GM21423 (cell line): ENCODE results near the gene ZNF629.

Source experiments
- ATAC-seq: cut with Tn5 transposase; IDR thresholded peaks from one replicate; pipeline ENCODE4 v1.9.1; 2021; ENCODE audit warnings: mild to moderate bottlenecking, moderate library complexity; ENCODE audit not compliant: unreplicated experiment

The ZNF629 gene

DNA sequence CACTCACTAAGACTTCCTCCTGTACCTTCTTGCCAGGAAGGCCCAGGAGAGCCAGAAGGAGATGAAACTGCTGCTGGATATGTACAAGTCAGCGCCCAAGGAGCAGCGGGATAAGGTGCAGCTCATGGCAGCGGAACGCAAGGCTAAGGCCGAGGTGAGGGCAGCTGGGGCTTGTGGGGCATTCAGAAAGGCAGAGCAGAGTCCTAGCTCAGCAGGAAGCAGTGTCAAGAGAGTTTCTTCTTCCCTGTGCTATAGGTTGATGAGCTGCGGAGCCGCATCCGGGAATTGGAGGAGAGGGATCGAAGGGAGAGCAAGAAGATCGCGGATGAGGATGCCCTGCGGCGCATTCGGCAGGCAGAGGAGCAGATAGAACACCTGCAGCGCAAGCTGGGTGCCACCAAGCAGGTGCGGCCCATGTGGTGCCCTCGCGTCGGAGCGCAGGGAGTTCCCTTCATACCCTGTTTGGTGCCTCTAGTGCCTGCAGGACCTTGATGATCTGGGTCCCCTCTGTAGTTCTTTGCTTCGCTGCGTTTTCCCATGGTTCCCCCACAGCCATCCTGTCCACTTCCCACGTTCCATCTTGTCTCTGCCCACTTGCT is 18.3 kb downstream of the ZNF629 start:
- ATAC-seq = no peak

DNA sequence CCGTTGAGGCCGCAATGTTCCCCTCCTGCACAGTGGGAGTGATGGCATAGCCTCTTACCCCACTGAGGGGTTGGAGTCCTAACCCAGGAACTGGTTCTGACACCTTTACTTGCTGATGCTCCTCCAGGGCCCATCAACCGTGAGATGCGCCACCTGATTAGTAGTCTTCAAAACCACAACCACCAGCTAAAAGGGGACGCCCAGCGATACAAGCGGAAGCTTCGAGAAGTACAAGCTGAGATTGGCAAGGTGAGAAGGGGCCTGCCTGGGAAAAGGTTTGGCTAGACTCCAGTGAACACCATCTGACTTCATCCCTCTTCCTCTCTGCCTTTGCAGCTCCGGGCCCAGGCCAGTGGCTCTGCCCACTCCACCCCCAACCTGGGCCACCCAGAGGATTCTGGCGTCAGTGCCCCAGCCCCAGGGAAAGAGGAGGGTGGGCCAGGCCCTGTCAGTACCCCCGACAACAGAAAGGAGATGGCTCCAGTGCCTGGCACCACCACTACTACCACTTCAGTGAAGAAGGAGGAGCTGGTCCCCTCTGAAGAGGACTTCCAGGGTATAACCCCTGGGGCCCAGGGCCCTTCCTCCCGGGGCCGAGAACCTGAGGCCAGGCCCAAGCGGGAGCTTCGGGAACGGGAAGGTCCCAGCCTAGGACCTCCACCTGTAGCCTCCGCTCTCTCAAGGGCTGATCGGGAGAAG is 19.1 kb downstream of the ZNF629 start:
- no peak for ATAC-seq

DNA sequence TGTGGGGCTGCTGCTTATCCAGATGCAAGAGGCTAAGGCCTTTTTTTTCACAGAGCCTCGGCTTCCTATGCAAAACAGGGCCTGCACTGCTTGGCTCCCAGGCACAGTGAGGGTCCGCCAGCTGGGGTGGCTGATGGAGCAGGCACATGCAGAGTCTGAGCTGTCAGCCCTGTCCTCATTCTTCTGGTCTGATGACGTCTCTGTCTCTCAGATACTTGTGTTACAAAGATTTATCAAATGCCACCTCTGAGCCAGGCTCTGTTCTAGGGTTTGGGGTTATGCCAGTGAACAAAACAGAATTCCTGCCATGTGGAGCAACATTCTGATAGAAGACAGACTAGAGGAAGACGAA is 20.1 kb downstream of the ZNF629 start:
- ATAC-seq = no peak

DNA sequence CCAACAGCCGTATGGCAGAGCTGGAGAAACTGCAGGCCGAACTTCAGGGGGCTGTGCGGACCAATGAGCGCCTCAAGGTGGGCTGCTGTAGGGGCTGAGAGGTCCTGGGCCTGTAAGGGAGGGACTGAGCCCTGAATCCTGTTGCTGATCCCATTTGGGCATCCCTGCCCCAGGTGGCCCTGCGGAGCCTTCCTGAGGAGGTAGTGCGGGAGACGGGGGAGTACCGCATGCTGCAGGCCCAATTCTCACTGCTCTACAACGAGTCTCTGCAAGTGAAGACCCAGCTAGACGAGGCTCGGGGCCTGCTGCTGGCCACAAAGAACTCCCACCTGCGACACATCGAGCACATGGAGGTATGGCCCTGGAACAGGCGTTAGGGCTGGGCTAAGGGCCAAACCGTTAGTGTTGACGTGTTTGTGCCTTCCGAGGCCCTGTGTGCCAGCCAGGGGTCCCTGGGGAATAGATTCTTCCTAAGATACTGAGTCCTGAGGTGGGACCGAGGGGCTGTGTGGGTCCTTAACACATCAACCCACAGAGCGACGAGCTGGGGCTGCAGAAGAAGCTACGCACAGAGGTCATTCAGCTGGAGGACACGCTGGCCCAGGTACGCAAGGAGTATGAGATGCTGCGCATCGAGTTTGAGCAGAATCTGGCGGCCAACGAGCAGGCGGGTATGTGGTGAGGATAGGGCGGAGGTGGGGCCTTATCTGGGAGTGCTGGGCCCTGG is 20.6 kb downstream of the ZNF629 start:
- no peak for ATAC-seq

DNA sequence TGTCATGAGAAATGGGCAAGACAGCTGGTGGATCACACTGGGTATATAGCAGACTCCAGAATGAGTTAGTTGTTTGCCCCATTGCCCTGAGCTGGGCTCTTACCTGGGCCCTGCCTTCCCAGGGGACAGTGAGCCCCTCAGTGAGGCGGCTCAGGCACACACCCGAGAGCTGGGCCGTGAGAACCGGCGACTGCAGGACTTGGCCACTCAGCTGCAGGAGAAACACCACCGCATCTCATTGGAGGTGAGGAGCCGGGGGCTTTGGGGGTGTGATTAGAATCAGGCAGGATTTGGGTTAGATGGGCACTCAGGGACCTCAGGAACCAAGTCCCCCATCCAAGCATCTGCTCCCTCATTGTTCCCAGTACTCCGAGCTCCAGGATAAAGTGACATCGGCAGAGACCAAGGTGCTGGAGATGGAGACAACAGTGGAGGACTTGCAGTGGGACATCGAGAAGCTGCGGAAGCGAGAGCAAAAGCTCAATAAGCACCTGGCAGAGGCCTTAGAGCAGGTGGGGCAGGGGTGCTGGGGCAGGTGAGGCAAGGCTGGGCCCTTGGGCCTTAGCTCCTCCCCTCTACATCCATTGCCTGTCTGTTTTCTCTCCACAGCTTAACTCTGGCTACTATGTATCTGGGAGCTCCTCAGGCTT is 22.1 kb downstream of the ZNF629 start:
- no peak for ATAC-seq

DNA sequence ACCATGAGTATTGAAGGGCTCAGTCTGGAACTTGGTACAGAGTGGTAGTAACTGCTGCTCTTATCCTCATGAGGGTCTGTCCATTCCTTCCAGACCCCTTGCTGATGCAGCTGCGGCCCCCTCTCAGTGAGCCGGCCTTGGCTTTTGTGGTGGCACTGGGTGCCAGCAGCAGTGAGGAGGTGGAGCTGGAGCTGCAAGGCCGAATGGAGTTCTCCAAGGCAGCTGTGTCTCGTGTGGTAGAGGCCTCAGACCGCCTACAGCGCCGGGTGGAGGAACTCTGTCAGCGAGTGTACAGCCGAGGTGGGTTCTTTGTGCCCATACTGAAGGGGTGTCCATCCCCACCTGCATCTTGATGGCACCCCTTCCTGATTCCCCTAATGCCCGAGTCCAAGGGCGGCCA is 22.9 kb downstream of the ZNF629 start:
- ATAC-seq = no peak

DNA sequence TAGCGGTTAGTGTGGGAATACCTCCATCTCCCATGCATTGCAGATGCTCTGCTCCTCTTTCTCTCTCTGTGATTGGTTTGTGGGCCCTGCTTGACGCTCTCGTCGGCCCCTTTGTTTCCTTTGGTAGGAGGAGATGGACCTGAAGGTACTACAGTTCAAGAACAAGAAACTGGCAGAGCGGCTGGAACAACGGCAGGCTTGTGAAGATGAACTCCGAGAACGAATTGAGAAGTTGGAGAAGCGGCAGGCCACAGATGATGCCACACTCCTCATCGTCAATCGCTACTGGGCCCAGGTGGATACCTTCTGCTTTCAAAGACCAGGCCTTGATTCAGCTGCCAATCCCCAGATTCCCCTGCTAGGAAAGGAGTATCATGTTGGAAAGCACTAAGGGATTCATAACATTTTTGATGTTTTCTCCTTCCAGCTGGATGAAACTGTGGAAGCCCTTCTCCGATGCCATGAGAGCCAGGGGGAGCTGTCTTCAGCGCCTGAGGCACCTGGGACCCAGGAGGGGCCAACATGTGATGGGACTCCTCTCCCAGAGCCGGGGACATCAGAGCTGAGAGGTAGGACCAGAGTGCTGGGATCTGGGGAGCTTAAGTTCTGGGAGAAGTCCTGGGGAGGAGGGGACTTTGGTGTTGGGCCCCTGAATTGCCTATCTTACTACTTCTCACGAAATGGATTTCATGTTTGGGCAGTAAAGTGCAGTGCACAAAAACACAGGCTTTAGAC is 23.8 kb downstream of the ZNF629 start:
- no peak for ATAC-seq

DNA sequence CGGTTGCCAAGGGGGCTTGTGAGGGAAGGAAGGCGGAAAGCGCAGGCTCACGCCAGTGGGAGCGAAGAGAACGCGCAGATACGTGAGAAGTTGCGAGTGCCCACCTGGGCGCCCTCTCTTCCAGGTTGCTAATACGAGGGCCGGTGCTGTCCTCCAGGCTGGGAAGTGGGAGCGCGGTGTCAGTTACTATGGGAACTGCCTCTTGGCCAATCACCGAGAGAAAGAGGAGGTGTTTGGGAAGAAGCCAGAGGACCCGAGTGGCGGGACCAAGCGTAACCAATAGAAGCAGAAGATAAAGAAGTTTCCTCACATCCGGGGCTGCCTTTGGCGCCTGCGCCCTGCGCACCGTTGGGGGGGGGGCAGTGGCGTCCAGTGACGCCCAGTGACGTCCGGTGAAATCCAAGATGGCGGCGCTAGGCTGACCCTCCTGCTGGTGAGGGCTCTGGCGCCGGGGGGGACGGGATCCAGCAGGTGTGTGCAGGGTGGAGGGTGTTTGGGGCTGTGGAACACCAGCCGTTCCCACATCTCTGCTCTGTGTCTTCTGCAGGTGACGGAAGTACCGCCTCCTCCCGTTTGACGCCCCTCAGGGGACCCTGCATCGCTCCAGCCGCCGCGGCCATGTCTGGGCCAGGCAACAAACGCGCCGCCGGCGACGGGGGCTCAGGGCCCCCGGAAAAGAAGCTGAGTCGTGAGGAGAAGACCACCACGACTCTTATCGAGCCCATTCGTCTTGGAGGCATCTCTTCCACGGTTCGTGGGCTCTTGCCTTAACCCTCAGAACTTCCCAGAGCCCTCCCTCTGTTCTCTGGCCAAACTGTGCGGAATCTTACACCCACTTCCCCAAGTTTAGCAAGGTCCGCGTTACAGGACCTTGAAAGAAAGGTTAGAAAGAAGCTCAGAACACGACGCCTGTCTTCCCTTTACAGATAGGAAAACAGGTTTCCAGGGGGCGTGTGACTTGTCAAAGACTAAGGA is 24.8 kb downstream of the ZNF629 start, which contains the start of the genes CFAP119 and RNF40:
CFAP119 (minus strand) TSS at position 135 of the 975 bp plus-strand sequence. CDS start 314 bp downstream, outside the sequence.
RNF40 (plus strand) TSS at position 395 of the 975 bp plus-strand sequence; CDS start at position 619, 224 bp downstream.
- peak; percentile 81 for ATAC-seq

DNA sequence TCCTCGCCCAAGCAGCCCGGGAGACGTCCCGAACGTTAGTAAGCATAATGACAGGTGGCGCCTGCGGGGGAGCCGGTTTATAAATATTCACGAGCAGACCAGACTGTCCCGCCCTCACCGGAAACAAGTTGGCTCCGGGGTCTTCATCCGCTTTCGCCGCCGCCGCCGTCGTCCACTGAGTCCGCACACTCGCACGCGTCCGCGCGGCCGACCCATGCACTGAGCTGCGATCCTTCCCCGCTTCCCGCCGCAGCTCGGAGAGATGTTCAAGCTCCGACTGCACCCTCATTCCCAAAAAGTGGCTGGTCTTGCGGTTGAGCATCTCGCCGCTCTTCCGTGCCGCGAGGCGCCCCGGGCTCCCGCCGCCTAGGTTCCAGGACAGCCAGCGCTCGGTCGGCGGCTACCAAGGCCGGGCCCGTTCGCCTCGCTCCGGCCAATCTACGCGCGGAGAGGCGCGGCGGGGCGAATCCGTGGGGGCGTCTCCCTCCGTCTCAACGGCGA is 25.5 kb downstream of the ZNF629 start:
- ATAC-seq = peak; percentile 26

DNA sequence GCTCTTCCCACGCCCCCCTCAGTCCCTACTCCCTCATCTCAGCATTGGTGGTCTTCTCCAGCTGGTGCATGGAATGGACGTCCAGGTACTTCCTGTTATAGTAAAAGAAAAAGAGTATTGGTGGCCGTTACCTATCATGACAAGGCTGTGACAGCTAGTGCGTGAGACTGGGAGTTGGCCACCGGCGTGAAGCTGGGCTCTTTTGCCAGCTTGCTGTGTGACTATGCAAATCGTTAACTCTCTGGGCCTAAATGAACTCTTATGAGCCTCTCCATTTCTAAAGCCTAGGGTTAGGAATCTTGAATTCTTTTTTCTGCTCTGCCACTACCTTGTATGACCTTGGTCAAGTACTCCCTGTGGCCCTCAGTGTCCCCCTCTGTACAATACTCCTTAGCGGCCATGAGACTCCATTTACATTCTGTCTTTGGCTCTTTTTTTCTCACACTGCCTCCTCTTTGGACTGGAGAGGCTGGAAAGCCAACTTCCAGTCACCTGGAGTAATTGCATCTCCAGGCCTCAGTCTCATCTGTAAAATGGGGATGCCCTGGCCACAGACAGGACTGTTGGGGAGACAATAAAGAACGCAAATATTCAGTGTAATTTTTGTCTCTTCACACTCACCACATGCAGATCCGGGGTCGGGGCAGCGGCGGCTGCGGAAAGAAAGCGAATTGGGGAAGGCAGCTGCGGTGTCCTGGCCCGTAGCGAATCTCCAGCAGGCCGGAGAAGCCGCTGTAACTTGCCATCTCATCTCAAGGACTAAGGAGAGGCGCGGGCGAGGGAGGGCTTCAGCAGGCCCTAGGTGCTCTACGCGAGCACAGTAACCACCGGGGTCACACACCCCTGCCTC is 26.2 kb downstream of the ZNF629 start:
- ATAC-seq = no peak

DNA sequence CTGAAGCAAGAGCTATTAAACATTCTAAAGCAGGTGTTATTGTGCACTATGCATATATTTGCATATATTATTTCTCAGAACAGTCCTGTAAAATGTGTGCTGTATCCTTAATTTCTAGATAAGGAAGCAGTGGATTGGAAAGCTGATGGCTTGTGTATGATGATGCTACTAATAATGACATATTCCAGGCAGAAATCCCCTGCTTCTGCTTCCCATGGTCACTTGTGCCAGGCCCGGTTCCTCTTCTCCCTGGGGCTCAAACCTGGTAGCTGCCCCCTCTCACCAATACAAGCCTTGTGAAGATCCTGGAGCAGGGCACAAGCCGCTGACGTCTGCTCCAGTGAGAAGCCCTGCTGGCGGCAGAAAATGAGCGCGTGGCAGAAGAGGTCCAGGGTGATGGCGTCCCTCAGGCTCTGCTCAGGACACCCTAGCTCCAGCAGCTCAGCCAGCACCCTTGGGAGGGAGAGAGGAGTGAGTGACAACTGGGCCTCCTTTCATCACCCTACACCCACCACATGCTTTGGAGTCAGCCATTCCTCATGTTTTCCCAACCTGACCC is 26.9 kb downstream of the ZNF629 start:
- ATAC-seq = no peak

DNA sequence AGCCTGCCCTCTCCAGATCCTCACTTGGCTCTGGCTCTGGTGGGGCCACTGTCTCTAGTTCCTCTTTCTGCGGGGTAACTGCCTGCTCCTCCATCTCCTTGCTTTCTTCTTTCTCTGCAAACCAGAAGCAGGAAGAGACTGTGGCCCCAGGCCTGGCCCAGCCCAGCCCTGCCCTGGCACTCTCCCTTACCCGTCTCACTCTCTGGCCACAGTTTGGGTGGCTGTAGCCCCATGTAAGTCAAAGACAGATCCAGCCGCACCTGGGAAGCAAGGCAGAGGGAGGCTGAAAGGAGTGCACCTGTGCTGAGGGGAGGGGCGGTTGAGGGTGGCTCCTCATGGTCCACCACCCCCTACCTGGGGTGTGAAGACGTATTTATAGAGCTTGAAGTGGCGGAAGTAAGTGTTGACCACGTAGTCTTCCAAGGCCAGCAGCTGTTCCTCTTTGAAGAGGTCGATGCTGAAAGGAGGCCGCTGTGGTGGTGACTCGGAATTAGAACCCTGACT is 28.0 kb downstream of the ZNF629 start:
- ATAC-seq = no peak

DNA sequence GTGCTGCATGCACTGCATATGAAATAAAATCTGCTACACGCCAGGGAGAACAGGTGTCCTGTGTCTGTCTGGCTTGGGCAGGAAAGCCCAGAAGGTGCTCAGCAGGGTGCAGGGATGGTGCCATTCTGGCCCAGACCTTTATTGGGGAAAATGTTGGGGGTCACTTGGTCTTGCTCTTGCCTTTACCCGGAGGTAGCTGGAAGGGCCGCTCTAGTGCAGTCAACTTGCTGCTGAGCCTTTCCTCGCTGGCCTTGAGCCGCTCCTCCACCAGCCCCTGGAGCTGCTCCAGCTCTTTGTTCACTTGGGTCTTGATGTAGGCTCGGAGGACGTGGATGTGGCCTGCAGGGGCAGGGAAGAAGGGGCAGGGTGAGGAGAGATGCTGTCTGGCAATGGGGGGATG is 29.7 kb downstream of the ZNF629 start:
- no peak for ATAC-seq

DNA sequence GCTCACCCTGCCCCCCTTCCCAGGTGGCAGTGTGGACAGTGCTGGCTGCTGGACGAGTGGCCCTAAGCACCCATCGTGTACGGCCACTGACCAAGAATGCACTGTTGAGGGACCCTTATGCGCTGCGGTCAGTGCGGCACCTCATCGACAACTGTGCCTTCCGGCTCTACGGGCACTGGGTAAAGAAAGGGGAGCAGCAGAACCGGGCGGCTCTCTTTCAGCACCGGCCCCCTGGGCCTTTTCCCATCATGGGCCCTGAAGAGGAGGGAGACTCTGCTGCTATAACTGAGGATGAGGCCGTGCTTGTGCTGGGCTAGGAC is 30.3 kb downstream of the ZNF629 start:
- no peak for ATAC-seq

DNA sequence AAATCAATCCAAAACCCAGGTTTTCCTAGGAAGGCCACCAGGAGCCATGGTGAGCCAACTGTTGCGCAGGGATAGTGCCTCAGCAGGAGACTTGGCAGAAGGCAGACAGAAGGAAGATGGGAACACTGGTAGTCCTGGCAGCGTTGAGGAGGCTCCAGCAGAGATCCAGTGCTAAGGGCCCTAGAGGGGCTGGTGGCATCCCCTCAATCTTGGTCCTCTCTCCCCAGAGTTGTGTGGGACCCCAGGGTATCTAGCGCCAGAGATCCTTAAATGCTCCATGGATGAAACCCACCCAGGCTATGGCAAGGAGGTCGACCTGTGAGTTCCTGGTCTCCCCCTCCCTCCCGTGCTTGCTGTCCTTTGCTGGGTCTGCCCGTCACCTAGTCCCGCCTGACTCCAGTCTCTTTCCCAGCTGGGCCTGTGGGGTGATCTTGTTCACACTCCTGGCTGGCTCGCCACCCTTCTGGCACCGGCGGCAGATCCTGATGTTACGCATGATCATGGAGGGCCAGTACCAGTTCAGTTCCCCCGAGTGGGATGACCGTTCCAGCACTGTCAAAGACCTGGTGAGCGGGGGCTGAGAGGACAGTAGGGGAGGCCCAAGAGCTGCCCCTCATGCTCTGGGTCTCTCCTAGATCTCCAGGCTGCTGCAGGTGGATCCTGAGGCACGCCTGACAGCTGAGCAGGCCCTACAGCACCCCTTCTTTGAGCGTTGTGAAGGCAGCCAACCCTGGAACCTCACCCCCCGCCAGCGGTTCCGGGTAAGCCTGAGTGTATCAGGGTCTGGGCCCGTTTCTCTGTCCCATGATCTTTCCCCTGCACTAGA is 30.8 kb downstream of the ZNF629 start:
- no peak for ATAC-seq

DNA sequence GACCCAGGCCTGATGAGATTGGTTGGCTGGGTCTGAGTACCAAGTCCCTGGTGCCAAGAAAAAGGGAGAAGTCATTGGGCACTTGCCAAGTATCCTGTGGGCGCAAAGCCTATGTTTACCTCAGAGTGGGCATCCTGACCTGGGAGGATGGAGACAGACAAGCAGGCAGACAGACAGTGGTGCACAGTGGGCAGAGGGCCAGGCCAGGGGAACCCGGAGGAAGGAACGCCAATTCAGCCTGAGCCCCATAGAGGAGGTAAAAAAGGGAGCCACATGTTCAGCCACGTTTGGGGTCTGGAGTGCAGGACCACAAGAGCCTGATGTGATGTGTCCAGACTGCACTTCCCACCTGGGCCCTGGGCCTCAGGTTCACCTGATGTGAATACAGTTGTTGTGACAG is 33.4 kb downstream of the ZNF629 start:
- ATAC-seq = no peak

DNA sequence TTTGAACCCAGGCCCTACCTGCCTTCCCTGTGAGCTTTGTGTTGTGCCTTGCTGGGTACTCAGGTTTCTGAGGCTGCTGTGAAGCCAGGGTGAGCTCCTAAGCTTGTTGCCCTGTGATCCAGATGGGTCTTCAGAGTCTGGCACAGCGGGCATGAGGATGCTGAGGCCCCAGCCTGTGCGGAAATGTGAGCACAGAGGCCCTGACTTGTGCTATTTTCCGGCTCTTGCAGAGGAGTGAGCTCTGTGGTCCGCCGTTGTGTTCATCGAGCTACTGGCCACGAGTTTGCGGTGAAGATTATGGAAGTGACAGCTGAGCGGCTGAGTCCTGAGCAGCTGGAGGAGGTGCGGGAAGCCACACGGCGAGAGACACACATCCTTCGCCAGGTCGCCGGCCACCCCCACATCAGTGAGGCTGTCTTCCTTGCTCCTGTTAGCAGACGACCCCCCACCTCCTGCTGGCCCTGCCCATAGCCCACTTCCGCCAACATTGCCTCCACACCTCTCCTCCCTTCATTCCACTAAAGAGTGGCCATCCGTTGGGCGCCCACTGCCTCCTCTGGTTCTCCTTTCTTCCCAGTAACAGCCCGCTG is 36.0 kb downstream of the ZNF629 start:
- ATAC-seq = no peak
